OCI-M1 (cell line): ENCODE results near the gene ISCA2.
"Not testable (repeated sequence)": the region's sequence is repeated elsewhere in the genome, so short reads cannot be mapped to it uniquely, and the experiment has no call there.

Source experiments
- DNase-seq: peaks from one replicate; lab custom pipeline; 2025; lab: John Stamatoyannopoulos, UW

ISCA2 gene

GRCh38 chr14:74528886-74529285 lies 35.3 kb downstream of the ISCA2 start:
- no peak for DNase-seq

DNA sequence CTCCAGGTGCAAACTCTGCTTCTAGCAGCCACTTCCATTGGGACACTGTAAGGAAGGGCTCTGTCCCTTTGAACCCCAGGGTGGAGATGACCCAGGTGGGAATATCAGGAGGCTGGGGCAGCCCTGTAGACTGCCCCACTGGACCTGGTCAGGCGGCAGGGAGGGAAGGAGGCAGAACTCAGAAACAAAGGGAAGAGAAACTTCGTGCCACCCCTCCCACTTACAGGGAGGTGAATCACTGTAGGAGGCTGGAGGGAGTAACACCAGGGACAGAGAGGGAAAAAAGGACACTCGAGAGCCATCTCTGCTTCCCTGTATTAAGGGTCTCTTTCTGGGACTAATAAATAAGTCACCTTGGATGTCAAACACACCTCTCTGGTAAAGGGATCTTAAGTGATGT lies 37.4 kb downstream of the ISCA2 start:
- DNase-seq = no peak

- peak; percentile 57 for DNase-seq
These were observed 37.9 kb downstream of the ISCA2 start for GRCh38 chr14:74531467-74531866.

DNA sequence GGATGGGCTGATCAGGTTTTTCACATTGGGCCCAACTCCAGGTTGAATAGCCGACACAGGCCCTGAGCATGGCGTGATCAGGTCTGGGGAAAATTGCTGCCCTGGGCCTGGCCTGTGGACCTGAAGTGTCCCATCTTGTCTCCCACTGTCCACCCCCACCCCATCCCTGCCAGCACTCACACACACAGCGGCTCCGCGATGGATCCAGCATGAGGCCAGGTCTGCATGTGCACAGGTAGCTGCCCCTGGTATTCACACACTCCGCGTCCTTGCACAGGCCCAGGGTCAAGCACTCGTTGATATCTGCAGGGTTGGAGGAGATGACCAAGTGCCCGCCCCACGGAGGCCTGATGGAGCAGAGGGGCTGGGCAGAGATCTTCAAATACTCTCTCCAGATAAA lies 38.7 kb downstream of the ISCA2 start:
- DNase-seq = no peak

- no peak for DNase-seq
These were observed 40.0 kb downstream of the ISCA2 start for GRCh38 chr14:74533576-74533975.

GRCh38 chr14:74535756-74536325 lies 42.3 kb downstream of the ISCA2 start:
- DNase-seq = no peak

DNA sequence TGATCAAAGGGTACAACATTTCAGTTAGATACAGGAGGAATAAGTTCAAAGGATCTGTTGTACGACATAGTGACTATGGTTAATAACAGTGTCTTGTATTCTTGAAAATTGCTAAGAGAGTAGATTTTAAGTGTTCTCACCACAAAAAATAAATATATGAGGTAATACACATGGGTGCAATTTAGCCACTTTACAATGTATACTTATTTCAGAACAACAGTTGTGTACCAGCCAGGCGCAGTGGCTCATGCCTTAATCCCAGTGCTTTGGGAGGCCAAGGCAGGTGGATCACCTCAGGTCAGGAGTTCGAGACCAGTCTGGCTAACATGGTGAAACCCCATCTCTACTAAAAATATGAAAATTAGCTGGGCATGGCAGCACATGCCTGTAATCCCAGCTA lies 42.8 kb downstream of the ISCA2 start:
- DNase-seq = not testable (repeated sequence)

DNA sequence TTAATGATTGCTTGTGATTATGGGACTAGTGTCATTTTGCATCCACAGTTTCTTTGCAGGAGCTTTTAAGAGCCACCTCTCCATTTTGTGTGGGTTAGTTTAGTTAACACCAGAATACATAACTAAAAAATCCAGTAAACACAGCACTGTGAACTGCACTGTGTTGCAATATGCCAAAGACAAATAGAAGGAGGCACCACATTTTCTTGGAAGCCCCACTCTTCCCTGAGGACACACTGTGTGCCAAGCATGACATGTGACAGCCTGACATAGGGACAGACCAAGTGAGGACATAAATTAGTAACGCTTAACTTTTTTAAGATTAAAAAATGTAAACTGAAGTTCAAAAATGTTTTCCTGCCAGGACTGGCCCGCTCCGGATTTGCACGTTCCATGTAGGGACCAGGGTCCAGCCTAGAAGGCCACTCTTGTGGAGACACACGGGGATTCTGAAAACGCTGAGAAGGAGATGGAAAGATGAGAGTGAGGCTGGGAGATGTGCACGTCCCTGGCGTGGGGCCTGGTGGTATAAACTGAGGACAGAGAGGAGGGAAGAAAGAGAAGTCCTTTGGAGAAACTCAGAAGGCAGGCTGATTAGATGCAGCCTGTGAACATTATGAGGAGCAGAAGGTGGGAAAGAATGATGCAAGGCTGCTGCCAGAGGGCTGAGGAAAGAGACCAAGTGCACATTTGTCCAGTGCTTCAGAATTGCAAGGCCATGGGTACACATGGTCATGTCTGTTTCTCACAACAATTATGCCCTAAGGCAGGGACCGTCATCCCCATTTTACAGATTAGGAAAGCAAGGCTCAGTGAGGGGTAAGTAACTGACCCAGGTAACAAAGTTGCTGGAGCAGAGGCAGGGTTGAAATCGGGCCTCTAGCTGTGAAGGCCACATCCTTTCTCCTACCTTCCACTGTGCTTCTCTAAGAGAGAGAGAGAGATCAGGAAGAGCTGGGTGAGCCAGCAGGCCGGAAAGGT lies 45.1 kb downstream of the ISCA2 start:
- DNase-seq = no peak

GRCh38 chr14:74539503-74539902 lies 45.9 kb downstream of the ISCA2 start:
- no peak for DNase-seq

- no peak for DNase-seq
These were observed 47.7 kb downstream of the ISCA2 start for GRCh38 chr14:74541225-74541624.

DNA sequence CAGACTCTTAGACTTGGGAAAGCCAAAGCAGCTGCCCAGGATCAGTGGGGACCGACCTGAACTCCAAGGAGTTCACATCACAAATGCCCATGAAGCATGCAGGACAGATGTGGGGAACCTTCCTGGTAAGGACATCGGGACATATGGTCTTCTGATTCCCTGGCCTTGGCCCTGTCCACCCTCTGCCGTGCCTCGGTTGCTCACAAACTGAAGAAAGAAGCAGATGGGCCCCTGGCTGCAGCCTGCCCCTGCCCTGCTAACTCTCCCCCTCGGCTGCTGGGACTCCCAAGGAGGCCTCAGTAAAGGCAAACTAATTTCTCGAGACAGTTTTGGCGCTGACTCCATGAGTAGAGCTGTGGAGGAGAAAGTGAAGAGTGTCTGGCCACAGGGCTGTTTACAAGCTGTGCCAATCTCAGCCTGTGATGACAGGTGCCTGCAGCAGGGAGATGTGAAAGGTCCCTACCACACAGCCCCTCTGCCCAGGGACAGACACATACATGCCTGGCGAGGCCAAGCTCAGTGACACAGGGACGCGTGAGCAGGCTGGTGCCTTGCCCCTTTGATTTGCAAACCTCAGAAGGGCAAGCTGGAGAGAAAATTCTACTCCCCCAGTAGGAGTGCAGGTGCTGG lies 48.6 kb downstream of the ISCA2 start:
- DNase-seq = no peak

DNA sequence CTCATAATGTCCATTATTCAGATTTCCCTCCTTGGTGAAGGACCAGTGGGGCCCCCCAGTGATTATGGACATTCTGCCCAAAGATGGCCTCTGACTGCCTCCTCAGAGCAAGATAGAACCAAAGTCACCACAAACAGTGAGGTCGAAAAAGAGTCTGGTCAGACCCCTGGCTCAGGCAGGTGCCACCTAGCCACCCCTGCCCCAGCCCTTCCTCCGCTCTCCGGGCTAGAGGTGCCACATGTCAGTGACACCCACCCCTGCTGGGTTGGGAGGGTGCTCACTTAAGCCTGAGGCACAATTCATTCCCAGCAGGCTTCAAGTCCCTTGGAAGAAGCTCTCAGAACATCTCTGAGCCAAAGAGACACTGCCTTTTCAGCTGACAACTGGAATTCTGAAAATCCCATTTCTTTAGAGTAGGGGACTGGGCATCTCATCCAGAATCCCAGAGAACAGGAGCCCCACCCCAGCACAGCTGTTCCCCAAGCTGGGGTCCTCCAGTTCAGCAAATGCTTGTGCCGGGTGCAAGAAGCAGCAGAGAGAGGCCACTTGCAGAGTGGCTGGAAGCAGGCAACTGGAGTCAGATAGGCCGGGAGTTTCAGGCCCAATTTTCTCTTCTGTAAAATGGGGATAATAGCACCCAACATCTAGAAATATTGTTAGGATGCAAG lies 50.3 kb downstream of the ISCA2 start:
- DNase-seq = no peak

- DNase-seq = no peak
These were observed 51.8 kb downstream of the ISCA2 start for GRCh38 chr14:74545386-74545785.

GRCh38 chr14:74546416-74546815 lies 52.9 kb downstream of the ISCA2 start:
- DNase-seq = no peak
